Measurements from ENCODE around the gene NOM1. TPM values are rescaled to one million over a fixed set of nuclear protein-coding genes. Genes with fewer than 3 reads are reported as not detected.

The NOM1 gene
- total RNA-seq, 4 donors from 2014 or later, result 12.9 to 18.0 (median 14.3) TPM

GRCh38 chr7:157007470-157008066, 58.1 kb downstream of the NOM1 start:
- intact Hi-C loops (cut with DNase I; ENCODE audit: low total_unique reads) (no loop called here), in situ Hi-C loops (cut with MboI; ENCODE audit: low sequenced_read_pairs in 4 of 4) (no loop called here)
- H3K27me3 ChIP-seq, result peaks cover 80 to 92% (median 86%) of the 10 kb centered on the region in 3 donors
- no peak for DNase-seq
- no peaks in the 10 kb centered on the region for H3K36me3 ChIP-seq
- H3K4me1 ChIP-seq, result peaks cover 3 to 30% of the 10 kb centered on the region in 2 donors
- no peak overlapping the region for H3K27ac ChIP-seq
- TF ChIP-seq POLR2A (IDR thresholded peaks at IDR 0.05), result no peak
- no peak for TF ChIP-seq CTCF (IDR thresholded peaks at IDR 0.05 in 4 of 5, conservative IDR thresholded peaks at IDR 0.05 in 1 of 5)
- no peak for ATAC-seq
- H3K9me3 ChIP-seq, result no peaks in the 10 kb centered on the region
- H3K4me3 ChIP-seq, result no peak overlapping the region

GRCh38 chr7:157008206-157009169, 59.0 kb downstream of the NOM1 start:
- H3K27me3 ChIP-seq, result peaks cover 80 to 92% (median 86%) of the 10 kb centered on the region in 3 donors

GRCh38 chr7:157009170-157009777, 59.8 kb downstream of the NOM1 start:
- Histone ChIP-seq H3K36me3 (no peaks in the 10 kb centered on the region), H3K4me3 (peak overlapping the region in 3 of 4 donors; percentile 5 to 34 (median 24)), H3K9me3 (no peaks in the 10 kb centered on the region), H3K27ac (no peak overlapping the region), H3K27me3 (peaks cover 78 to 92% (median 86%) of the 10 kb centered on the region in 3 donors), H3K4me1 (peaks cover 0 to 13% of the 10 kb centered on the region in 2 donors)
- no peak for ATAC-seq
- intact Hi-C loops (cut with DNase I; ENCODE audit: low total_unique reads), result no loop called here
- TF ChIP-seq POLR2A (IDR thresholded peaks at IDR 0.05), result no peak
- TF ChIP-seq CTCF (IDR thresholded peaks at IDR 0.05 in 4 of 5, conservative IDR thresholded peaks at IDR 0.05 in 1 of 5), result no peak
- DNase-seq, result no peak
- in situ Hi-C loops (cut with MboI; ENCODE audit: low sequenced_read_pairs in 4 of 4), result no loop called here

More at GRCh38 chr7:157008206-157009169, 59.0 kb downstream of the NOM1 start:
- in situ Hi-C loops (cut with MboI; ENCODE audit: low sequenced_read_pairs in 4 of 4) (no loop called here), intact Hi-C loops (cut with DNase I; ENCODE audit: low total_unique reads) (no loop called here)
- ATAC-seq, result no peak
- no peak overlapping the region for H3K27ac ChIP-seq
- peaks cover 0 to 20% of the 10 kb centered on the region in 2 donors for H3K4me1 ChIP-seq
- DNase-seq, result no peak
- no peaks in the 10 kb centered on the region for H3K9me3 ChIP-seq
- no peak for TF ChIP-seq POLR2A (IDR thresholded peaks at IDR 0.05)
- TF ChIP-seq CTCF (IDR thresholded peaks at IDR 0.05 in 4 of 5, conservative IDR thresholded peaks at IDR 0.05 in 1 of 5), result no peak
- H3K36me3 ChIP-seq, result no peaks in the 10 kb centered on the region
- no peak overlapping the region for H3K4me3 ChIP-seq

GRCh38 chr7:157009778-157010587, 60.5 kb downstream of the NOM1 start:
- peak; percentile 54 to 61 for ATAC-seq

More at GRCh38 chr7:157009778-157010587, 60.5 kb downstream of the NOM1 start:
- no peak for TF ChIP-seq POLR2A (IDR thresholded peaks at IDR 0.05)
- no peak for TF ChIP-seq CTCF (IDR thresholded peaks at IDR 0.05 in 4 of 5, conservative IDR thresholded peaks at IDR 0.05 in 1 of 5)
- peaks cover 0 to 6% of the 10 kb centered on the region in 2 donors for H3K4me1 ChIP-seq
- peaks cover 78 to 92% (median 86%) of the 10 kb centered on the region in 3 donors for H3K27me3 ChIP-seq
- DNase-seq, result no peak
- H3K36me3 ChIP-seq, result no peaks in the 10 kb centered on the region
- peak overlapping the region; percentile 62 to 72 (median 66) for H3K4me3 ChIP-seq
- no peak overlapping the region for H3K27ac ChIP-seq
- intact Hi-C loops (cut with DNase I; ENCODE audit: low total_unique reads), result no loop called here
- H3K9me3 ChIP-seq, result no peaks in the 10 kb centered on the region
- in situ Hi-C loops (cut with MboI; ENCODE audit: low sequenced_read_pairs in 4 of 4), result no loop called here

All from gastrocnemius medialis (tissue), 4 donors.